ENCODE data around the gene TMEM31.

DNA sequence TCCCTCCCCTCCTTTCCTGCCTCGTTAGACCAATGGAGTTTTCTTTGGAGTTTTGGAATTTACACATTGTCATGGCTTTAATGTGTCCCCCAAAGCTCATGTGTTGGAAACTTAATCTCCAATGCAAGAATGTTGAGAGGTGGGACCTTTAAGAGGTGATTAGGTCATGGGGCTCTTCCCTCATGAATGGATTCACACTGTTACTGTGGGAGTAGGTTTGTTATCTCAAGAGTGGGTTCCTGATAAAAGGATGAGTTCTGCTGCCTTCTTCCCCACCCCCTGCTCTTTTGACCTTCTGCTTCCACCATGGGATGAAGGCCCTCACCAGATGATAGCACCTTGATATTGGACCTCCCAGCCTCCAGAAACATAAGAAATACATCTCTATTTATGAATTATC lies 41.0 kb upstream of the TMEM31 start:
- TF ChIP-seq EZH2 (IDR thresholded peaks at IDR 0.05; ENCODE audit: borderline replicate concordance, low read length), result no peak
- TF ChIP-seq, protein P1, sequence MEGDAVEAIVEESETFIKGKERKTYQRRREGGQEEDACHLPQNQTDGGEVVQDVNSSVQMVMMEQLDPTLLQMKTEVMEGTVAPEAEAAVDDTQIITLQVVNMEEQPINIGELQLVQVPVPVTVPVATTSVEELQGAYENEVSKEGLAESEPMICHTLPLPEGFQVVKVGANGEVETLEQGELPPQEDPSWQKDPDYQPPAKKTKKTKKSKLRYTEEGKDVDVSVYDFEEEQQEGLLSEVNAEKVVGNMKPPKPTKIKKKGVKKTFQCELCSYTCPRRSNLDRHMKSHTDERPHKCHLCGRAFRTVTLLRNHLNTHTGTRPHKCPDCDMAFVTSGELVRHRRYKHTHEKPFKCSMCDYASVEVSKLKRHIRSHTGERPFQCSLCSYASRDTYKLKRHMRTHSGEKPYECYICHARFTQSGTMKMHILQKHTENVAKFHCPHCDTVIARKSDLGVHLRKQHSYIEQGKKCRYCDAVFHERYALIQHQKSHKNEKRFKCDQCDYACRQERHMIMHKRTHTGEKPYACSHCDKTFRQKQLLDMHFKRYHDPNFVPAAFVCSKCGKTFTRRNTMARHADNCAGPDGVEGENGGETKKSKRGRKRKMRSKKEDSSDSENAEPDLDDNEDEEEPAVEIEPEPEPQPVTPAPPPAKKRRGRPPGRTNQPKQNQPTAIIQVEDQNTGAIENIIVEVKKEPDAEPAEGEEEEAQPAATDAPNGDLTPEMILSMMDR (IDR thresholded peaks at IDR 0.05; ENCODE audit: low read length), result no peak

Data from OCI-LY1 (cell line).